GM18870 (cell line): ENCODE results near the gene MMP25.

Source experiments
- ATAC-seq: cut with Tn5 transposase; IDR thresholded peaks from one replicate; pipeline ENCODE4 v1.9.1; 2021; ENCODE audit warnings: moderate library complexity; ENCODE audit not compliant: unreplicated experiment

MMP25 gene

DNA sequence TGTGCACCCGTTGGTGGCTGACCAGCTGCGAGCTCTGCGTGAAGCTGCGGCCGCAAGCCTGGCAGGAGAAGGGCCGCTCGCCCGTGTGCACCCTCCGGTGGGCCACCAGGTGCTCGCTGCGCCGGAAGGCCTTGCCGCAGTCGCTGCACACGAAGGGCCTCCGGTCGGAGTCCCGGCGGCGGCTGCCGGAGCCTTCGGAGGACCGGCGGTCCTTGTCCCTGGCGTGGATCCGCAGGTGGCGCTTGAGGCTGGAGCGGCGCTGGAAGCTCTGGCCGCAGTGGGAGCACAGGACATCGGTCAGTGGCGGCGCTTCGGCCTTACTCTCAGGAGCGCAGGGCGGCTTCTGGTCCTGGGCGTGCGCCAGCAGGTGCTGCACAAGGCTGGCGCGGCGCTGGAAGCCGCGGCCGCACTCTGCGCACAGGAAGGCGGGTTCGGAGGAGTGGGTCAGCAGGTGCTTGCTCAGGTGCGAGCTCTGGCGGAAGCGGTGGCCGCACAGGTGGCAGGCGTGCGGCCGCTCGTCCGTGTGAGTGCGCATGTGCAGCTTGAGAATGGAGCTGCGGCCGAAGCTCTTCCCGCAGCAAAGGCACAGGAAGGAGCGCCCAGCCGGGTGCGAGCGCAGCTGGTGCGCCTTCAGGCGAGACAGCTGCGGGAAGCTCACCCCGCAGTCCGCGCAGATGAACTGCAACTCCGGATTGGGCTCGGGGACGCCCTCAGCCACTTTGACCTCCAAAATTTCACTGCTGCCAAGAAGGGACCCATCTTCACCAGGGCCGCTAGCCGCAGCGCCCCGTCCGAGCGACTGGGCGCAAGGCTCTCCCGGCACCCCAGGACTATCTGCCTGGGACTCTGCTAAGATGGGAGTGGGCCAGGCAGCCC is 43.6 kb downstream of the MMP25 start:
- ATAC-seq: no peak

DNA sequence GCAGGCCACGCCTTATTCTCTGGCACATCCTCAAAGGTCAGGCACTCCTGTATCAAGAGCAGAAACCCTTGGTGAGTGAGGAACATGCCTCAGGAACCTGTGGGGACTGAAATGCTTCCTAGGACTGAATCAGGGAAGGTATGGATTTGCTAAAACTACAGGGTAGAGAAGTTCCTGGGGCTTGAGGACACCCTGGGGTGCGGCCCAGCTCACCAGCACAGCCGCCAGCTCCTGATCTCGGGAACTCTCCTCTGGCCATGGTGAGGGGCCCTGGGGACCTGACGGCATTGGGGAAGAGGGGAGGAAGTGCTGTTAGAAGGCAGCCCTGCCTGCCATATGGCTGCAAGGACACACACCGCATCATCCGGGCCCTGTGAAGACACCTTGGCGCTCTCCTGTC is 45.2 kb downstream of the MMP25 start:
- ATAC-seq: no peak

DNA sequence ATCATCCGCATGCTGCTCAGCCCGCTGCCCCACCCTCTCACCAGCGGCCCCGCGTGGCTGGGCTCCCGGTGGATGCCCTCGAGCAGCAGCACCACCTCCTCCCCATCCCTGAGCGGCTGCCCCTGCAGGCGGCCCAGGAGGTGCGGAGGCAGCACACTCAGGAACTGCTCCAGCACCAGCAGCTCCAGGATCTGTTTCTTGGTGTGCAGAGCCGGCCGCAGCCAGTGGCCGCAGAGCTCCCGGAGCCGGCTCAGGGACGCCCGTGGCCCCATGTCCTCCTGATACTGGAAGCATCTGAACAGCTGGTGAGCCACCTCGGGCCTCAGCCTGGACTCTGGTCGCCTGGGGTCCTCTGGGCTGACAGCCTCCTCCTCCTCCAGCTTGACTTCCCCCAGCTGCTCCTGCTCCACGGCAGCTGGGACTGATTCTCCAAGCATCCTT is 46.2 kb downstream of the MMP25 start:
- no peak for ATAC-seq

DNA sequence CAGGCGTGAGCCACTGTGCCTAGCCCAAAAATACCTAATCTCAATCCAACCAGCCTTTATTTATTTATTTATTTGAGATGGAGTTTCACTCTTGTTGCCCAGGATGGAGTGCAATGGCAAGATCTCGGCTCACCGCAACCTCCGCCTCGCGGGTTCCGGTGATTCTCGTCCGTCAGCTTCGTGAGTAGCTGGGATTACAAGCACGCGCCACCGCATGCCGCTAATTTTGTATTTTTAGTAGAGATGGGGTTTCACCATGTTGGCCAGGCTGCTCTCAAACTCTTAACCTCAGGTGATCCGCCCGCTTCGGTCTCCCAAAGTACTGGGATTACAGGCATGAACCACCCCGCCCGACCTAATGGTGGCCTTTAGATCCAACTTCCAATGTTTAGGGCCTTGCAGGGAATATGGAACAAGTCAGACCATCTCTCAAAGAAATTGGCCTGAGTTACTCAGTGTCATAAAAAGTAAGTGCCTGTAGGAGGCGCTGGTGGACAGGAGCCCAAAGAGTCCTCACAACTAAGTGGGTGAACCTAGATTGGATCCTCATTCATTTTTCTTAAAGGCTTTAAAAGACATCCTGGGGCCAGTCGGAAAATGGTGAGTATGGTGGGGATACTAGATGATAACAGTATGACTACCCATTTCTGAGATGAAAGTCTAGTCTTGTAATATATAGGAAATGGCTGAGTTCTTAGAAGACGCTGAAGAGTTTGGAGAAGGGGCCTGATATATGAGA is 48.1 kb downstream of the MMP25 start:
- ATAC-seq: no peak

DNA sequence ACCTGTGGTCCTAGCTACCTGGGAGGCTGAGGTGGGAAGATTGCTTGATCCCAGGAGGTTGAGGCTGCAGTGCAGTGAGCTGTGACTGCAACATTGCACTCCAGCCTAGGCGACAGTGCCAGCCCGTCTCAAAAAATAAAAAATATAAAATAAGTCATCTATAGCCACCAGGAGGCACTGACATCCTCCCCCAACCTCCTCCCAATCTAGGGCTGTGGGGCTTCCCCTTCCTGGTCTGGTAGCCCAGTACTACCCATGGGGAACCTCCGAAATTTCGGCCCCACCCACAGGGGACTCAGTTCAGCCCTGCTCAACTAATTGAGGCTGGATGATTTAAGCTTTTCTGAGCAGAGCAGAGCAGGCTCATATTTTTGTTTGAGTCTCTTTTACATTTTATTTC is 49.5 kb downstream of the MMP25 start:
- no peak for ATAC-seq

DNA sequence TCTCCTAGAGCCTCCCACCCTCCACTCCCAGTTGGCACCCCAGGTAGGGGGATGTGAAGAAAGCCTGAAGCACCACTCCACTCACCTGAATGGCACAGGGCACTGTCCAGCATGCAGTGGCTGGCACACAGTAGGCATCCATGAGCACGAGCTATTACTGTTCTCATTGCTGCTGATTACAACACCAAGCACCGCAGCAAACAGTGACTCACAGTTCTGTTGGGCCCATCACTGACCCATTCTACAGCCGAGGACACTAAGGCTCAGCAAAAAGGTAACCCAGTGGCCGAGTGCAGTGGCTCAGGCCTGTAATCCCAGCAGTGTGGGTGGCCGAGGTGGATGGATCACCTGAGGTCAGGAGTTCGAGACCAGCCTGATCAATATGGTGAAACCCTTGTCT is 50.0 kb downstream of the MMP25 start:
- no peak for ATAC-seq

DNA sequence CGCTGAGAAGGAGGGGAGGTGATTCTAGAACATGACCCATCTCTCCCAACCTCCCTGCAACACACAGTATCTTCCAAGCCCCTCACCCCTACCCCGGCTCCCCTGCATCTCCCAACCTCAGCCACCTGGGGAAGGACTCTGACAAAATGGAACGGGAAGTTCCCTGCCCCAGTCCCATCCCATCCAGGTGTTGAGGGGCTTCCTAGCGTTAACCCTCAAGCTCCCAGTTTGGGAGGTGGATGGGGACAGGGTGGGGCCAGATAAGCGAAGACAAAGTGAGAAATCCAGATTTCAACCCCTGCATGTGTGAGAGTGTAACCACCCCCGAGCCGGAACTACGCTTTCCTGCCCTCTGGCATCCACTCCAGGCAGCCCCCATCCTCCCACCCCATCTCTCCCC is 50.9 kb downstream of the MMP25 start:
- ATAC-seq: no peak

DNA sequence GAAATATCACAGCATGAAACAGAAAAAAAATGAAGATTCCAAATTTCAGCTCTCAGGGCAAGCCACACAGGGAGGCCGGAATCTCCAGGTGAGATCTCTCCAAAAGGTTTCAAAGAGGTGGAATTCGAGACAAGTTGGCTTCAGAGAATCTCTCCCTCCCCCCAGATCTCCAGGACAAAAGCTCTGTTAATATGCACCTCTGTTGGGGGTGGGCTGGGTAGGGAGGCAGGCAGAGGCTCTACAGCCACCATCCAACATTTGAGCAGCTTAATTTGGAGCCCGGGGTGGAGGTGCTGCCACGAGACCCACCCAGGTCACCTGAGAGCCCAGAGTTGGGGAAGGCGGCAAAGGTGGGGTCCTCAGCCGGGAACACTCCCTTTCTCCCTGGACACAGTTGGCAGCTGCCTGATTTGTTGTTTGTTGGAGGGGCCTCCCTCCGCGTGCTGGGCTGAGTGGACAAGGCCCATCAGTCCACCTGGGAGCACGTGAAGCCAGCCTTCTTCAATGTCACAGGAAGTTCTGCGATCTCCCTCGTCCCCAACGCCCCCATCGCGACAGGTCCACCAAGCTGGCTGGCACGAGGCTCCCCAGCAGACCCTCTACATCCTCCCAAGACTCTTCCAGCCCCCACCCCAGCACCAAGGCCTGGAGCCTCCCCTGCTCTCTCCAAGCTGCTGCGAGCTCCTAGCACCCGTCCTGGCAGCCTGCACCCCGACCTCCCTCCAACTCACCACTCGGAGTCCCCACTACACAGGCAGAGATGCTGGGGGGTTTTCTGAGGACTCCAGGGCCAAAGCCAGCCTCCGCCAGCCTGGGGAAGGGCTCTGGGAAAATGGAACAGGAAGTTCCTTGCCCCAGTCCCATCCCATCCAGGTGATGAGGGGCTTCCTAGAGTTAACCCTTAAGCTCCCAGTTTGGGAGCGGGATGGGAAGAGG is 52.4 kb downstream of the MMP25 start, which contains the start of gene ZSCAN10:
Gene ZSCAN10 (minus strand): TSS at position 836 of the 936 bp plus-strand sequence. CDS start 6,357 bp downstream, outside the sequence.
- no peak for ATAC-seq

DNA sequence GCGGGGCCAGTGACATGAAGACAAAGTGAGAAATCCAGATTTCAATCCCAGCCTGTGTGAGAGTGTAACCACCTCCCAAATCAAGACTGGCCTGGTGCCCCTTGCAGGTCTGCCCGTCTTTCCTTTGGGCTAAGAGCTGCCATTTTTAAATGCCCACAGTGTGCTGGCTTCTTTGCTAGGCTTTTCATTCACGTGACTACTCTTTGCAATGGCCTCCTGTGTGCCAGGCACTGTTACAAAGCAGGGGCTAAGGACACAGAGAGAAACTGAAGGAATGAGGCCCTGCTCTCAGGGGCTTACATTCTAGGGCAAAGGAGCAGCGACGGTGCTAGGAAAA is 53.0 kb downstream of the MMP25 start:
- ATAC-seq: no peak

DNA sequence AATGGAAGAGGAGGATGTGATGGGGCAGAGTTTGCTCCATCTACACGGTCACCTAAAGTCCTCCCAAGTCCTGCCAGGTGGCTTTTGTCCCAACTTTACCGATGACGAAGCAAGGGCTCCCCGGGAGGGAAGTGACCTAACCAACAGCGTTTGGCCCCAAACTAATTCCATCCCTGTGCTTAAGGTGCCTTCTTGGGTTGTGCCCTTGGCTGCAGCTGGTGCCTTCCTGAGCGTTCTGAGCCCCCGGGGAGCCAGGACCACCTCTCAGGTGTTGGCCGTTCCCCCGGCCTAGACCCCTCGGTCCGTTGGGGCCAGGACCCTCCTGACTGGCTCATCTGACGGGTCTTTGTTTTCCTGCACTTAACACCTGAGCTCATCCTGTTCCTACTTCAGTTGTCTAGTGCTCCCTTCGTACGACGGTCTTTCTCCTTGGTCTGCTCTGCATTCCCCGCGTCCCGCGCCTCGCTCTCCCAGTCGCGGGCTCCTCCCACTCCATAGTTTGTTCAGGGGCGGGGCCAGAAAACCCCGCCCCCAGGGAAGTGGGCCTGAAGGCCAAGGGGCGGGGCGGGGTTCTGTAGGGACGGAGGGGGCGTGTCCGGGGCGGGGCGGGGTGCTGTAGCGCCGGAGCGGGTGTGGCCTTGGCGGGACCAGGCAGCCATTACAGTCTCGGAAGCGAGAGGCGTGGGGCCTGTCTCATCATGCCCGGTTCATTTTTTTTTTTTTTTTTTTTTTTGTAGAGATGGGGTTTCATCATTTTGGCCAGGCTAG is 53.6 kb downstream of the MMP25 start:
- ATAC-seq: no peak

DNA sequence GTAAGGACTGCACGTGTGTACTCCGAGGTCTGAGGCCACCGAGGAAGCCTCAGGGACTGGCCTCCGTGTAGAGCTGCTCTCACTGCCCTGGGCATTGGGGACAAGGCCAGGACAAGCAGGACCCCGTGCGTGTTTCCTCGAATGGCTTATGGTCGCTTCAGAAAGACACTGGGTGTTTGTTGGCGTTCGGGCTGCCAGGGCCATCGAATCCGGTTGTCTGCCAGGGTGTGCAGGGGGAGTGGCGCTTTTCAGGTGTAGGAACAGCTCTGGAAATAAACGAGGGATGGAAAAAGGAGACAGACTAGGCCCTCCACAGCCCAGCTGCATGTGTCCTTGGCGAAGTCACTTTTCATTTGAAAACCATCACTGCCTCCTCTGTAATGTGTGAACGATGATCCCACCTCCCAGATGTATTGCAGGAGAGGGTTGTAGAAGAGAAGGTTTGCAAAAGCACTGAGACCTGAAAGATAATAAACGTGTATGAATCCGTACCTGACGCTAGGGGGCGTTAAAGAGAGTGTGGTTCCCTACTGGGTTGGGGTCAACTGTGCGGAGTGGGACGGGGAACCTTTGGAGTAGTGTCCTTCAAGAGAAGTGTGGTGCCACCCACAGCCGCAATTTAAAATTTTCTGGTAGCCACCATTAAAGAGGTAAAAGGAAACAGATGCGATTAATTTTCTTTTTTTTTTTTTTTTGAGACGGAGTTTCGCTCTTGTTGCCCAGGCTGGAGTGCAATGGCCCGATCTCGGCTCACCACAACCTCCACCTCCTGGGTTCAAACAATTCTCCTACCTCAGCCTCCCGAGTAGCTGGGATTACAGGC is 54.9 kb downstream of the MMP25 start:
- no peak for ATAC-seq

DNA sequence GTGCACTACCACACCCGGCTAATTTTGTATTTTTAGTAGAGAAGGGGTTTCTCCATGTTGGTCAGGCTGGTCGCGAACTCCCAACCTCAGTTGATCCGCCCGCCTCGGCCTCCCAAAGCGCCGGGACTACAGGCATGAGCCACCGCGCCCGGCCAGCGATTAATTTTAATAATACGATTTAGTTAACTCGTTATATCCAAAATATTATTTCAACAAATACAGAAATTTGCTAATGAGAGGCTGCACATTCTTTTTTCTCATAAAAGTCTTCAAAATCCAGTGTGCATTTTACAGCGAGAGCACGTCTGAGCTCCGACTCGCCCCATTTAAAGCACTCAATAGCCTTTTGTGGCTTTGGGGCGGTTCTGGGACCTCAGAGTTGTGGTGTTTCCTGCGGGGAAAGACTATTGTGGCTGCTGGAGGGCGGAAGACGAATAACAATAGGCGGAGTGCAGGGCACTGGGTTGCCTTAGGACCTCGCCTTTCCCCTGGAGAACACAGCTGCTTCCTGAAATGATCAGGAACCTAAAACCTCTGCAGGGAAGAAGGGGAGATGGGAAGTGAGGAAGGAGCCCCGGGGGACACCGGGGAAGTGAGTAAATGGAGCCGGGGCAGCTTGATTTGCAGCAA is 55.6 kb downstream of the MMP25 start:
- no peak for ATAC-seq

DNA sequence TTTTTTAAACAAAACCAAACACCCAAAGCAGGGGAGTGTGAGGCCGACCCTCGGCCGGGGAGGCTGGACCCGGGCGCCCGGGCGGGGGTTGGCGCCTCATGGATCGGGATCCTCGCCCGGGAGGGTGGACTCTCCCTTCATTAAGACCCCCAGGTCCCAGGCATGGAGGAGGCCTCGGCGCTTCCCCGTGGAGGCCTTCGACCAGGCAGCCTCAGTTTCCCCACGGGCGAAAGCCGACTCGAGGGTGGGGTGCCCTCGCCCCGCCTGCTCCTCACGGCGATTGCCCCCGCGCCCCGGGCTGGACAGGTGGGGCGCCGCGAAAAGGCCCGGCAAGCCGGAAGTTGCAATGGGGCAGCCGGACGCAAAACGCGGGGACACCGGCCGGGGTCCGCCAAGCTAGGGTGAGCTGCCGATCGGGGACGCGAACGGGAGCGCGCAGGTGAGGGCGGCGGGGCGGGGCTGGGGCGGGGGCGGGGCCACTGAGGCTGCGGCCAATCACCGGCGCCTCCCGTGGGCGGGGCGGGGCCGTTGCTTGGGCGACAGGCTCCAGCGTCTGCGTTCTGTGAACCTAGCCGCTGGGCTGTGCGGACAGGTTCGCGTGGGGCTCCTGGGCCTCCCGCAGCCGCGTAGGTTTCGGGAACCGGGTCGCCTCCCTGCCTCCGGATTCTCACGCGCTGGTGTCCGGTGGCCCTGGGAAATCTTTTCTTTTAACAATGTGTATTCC is 60.0 kb downstream of the MMP25 start:
- peak; percentile 53 for ATAC-seq
